Measurements from ENCODE around the gene PRR14L.

The PRR14L gene

DNA sequence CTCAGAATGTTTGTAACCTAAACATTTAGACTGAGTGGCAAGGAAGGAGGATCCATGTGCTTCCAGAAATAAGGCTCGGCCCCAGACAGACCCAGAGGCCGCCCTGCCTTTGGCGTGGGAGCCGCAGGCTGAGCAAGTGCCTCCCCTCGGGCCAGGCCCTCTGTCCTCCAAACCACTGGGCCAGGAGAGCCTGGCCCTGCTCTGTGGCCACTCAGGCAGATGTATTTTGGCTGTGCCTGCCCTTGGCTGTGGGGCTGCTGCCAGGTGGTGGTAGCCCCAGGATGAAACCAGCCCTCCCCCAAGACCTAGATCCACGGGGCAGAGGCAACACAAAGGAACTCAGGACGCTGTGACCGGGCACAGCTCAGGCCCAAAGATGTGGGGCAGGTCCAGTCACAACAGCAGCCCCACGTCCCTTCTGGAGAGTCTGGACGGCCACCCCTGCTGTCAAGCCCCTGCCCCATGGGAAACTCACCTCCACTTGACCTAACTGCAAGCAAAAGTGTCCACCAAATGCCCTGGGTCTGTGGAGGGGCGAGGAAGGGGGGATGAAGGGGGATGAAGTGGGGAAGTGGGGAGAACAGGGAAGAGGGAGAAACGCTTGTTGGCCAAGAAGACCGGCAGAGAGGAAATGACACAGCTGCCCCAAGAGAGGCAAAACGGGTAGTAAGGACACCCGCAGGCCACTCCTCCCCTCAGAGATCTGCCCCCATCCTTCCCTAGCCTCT, 111.9 kb downstream of the PRR14L start:
- no peak for DNase-seq

DNA sequence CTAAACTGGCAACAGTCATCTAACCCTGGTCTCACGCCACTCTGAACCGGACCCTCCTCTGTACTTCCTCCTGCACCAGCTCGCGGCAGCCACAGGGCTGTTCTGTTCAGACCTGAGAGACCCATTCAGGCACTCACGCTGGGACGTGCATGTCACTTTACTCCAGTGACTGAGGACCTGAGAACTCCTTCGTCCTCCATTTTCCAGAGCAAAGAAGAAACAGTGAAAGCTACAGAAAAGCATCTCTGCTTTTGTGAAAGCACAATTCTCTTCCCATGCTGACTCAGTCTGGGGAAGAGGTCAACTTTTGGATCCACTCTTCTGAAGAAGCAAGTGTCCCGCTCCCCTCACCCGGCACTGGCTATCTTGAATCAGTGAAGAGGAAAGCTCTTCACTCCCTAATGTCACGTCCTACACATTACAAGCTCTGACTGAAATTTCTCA, 112.5 kb downstream of the PRR14L start:
- no peak for DNase-seq

DNA sequence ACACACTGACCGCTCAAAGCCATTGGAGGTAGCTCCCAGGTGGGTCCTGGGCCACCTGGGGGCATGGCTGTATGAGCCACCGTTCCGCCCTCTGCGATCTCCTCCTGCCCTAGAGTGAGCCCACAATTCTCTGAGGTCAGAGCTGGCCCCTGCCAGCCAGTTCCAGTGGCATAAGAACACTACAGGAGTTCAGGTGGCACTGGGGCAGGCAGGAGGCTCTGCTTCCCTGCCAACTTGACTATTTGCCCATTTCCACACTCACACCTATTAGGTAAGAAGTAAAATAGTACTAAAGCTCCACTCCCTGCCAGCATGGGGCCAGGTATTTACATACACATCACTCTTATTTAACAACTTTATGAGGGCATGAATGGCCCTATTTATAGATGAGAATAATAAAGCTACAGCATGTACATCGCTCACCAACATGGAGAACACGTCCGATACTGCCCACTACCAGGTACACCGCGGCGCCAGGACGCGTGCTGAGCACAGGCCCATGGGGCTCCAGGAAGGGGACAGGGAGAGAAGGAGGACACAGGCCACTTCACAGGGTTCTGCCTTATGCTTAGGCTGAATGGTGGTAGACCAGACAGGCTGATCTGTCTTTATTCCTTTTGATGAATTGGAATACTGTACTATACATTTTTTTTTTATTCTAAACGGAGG, 114.2 kb downstream of the PRR14L start:
- DNase-seq = no peak

DNA sequence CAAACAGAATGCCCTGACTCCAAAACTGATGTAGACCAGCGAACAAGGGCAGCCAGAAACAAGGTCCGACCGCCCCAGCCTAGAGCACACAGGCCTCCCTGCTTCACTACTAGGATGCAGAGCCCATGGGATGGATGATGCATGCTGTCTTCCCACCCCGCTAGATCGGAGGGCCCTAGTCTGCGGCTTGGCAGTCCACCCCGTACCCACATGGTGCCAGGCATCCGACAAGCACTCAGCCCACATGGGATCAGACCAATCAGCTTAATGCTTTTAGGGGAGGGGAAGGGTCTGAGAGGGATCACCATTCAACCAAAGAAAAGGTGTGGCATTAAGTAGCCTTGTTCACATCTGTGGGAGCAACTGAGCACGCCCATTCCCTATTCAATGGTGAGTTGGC, 118.5 kb downstream of the PRR14L start:
- no peak for DNase-seq

Data from NCI-H524 treated with DMSO at 0.1 percent for 48 hours (cell line).